HG02885 (cell line): ENCODE data around the gene RIMBP2.

Source experiments
- ATAC-seq: cut with Tn5 transposase; IDR thresholded peaks from one replicate; pipeline ENCODE4 v1.9.1; 2021; ENCODE audit warnings: mild to moderate bottlenecking; ENCODE audit not compliant: unreplicated experiment, poor library complexity

Gene RIMBP2

GRCh38 chr12:130362060-130362459 is 354.0 kb downstream of the RIMBP2 start:
- no peak for ATAC-seq

DNA sequence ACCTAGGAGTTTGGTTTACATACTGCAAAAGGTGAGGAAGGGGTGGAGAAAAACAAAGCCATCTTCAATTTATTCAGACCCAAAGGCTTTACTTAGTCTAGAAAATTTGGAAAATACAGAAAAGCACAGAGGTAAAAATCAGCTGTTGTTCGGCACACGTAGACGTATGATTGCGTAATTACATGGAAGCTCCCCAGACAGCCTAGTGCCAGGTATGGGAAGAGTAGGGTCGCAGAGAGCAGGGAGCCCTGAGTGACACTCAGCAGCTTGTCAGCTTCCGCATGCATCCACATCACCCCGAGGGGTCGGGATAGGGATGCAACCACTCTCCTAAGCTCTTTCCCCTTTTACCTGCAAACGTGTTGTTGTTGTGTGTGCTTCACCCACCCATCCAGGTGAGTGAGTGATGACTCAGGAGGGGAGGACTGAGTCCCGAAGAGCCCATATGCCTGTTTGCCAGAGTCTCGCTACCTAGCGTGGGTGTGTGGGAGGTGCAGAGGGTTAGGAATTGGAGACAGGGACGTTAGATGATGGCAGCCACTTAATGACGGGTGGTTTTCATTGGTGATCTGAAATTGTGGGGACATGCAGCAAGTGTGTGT is 358.3 kb downstream of the RIMBP2 start:
- no peak for ATAC-seq

- no peak for ATAC-seq
These were observed 358.9 kb downstream of the RIMBP2 start for GRCh38 chr12:130357241-130357640.

DNA sequence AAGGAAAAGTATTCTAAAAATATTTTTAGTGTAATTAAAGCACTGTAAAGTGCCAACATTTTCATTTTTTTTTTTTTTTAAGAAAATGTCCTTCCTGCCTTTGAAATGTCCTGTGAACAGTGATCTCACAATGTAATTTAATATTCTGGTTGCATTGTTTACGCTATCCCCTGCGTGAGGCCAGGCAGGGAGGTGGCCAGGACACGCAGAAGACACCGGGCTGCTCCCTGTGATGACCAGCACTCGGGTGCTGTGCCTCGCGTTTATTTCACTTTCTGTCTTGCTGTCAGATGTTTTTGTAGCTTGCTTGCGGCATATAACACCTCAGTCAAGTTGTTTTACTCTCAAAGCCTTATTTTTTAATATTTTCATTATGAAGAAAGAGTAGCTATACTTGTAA is 359.9 kb downstream of the RIMBP2 start:
- no peak for ATAC-seq

DNA sequence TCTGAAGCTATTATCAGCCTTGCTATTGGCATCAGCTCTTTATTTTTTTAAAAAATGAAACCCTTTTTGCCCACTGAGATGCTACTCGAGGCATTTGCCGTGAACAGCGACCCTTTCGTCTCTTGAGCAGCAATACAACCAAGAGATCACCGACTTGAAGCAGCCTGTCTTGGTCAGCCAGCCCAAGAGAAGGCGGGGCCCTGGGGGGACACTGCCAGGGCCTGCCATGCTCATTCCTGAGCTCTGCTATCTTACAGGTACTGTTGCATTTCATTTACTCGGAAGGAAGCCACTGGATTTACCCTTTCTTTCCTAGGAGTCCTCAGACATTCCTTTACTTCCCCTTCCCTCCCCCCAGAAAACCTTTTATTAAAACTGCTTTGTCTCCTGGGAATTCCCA is 361.7 kb downstream of the RIMBP2 start:
- ATAC-seq = no peak

GRCh38 chr12:130353081-130353480 is 363.0 kb downstream of the RIMBP2 start:
- no peak for ATAC-seq

DNA sequence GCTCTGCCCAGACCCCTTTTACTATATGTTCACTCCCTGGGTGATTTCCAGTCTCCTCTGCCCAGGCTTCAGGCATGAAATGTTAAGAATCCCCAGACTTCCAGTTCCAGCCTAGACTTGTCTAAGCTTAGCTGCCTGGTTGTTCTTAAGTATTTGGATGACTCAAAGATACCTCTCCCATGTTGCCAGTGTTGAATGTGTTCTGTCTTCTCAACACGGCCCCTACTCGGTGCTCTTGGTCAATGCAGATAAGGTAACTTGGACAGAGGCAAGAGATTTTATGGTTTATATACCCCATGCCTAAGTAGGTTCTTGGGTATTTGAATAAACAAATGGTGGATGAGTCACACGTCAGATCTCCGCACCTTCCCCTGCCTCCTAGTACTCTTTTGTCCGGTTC is 364.8 kb downstream of the RIMBP2 start:
- ATAC-seq = no peak

GRCh38 chr12:130350715-130351114 is 365.4 kb downstream of the RIMBP2 start:
- no peak for ATAC-seq

DNA sequence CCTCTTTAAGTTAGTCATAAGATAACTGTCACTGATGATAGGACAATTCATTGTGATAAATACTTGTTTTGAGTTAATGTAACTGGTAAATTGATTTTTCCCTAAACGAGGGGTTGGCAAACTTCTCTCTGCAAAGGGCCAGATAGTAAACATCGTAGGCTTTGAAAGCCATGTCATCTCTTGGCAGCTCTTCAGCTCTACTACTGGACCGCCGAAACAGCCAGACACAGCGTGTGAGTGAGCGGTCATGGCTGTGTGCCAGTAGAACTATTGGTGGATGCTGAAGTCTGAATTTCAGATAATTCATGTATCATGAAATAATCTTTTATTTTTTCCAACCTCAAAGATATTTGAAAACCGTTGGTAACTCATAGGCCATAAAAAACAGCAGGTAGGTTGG is 368.5 kb downstream of the RIMBP2 start:
- ATAC-seq = no peak
